T-helper 17 cell (primary cell): ENCODE measurements around the gene VPS35. TPM values are rescaled to one million over a fixed set of nuclear protein-coding genes. Genes with fewer than 3 reads are reported as not detected.
A peak's percentile ranks its signal among the peaks of the same experiment; 100 is the strongest.
"Not testable (repeated sequence)": the region's sequence is repeated elsewhere in the genome, so short reads cannot be mapped to it uniquely, and the experiment has no call there.

Experiments
- ATAC-seq: fragments of 150-1000 bp; cut with Tn5 transposase; 2 replicates; pipeline ENCODE4 v1.10.0; 2021; ENCODE audit warnings: mild to moderate bottlenecking, moderate library complexity
- DNase-seq, 3 donors: peaks; one replicate each; pipeline versions ENCODE4 v3.0.0 to v3.0.0-alpha.2; 2020 to 2021
- H3K9me3 ChIP-seq: one replicate; pipeline ENCODE4 v1.7.0; 2013; ENCODE audit warnings: low read length, mild to moderate bottlenecking; ENCODE audit not compliant: control insufficient read depth, poor library complexity, severe bottlenecking
- H3K27ac Mint-ChIP-seq: one replicate; pipeline ENCODE4 v1.8.0; 2022; ENCODE audit warnings: mild to moderate bottlenecking, moderate library complexity, mixed read lengths
- H3K27me3 Mint-ChIP-seq: one replicate; pipeline ENCODE4 v1.8.0; 2022; ENCODE audit warnings: mixed read lengths
- H3K36me3 Mint-ChIP-seq: one replicate; pipeline ENCODE4 v1.8.0; 2022; ENCODE audit warnings: low read depth, mixed read lengths
- H3K4me1 Mint-ChIP-seq: one replicate; pipeline ENCODE4 v1.8.0; 2022; ENCODE audit warnings: mild to moderate bottlenecking, mixed read lengths
- H3K4me3 Mint-ChIP-seq: one replicate; pipeline ENCODE4 v1.8.0; 2022; ENCODE audit warnings: mild to moderate bottlenecking, moderate library complexity, mixed read lengths
- total RNA-seq, 4 donors: library from RNA in 2 of 4; stranded (reverse) in 2 of 4; gene quantifications; one replicate each; pipeline ENCODE4 v1.2.3 and lab custom pipeline; 2022 to 2026

The VPS35 gene
- total RNA-seq, 2 donors from 2014 or later = 37.6 to 43.7 TPM

DNA sequence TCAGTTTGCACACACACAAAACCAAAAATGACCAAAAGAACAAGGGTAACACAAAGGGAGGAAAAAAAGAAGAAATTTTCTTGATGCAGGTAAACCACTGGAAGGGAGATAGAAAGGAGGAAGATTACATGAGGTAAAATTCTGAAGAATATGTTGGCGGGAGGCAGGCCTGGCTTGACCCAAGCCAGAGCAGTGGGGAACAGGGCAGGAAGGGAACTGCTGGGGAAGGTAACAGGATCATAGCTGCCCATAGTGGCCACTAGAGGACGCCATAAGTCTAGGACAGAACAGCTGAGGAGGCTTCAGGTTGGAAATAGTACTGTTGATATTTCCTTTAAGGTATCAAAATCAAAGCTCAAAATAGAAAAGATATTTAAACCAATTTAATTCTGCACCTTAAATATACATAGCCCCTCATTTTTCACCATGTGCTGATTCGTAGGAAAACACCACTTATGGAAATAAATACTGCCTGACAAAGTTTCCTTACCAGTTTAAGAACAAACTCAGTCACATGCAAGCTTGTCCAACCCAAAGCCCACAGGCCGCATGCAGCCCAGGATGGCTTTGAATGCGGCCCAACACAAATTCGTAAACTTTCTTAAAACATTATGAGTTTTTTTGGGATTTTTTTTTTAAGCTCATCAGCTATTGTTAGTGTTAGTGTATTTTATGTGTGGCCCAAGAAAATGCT lies 15.5 kb downstream of the VPS35 start:
- no peaks in the 10 kb centered on the region for H3K27me3 Mint-ChIP-seq
- peak in 2 of 3 donors; percentile 18 to 21 for DNase-seq
- no peaks in the 10 kb centered on the region for H3K9me3 ChIP-seq
- no peak overlapping the region for H3K4me3 Mint-ChIP-seq
- peak; percentile 93 for ATAC-seq
- peaks cover 3% of the 10 kb centered on the region for H3K4me1 Mint-ChIP-seq
- no peak overlapping the region for H3K27ac Mint-ChIP-seq
- peaks cover 2% of the 10 kb centered on the region for H3K36me3 Mint-ChIP-seq

DNA sequence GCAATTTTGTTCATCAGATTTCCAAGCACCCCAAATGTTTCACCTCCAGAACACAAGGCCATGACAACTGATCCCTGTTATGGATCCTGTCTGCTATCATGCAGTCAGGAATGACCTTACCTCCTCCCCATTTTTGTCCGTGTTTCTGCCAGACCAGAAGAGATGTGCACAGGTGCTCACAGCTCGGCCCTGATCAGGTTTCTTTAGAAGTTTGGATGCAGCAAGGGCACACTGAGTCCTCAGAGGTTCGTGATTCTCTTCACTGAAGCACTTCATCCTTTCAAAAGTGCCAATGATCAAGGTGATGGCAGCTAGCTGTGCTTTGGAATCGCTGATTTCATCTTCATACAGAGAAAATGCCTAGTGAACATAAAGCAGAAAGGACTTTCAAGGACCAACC lies 26.9 kb downstream of the VPS35 start:
- H3K9me3 ChIP-seq = no peaks in the 10 kb centered on the region
- H3K4me1 Mint-ChIP-seq = peaks cover 4% of the 10 kb centered on the region
- H3K36me3 Mint-ChIP-seq = peaks cover 5% of the 10 kb centered on the region
- no peak overlapping the region for H3K27ac Mint-ChIP-seq
- no peaks in the 10 kb centered on the region for H3K27me3 Mint-ChIP-seq
- no peak for ATAC-seq
- DNase-seq = no peak
- H3K4me3 Mint-ChIP-seq = no peak overlapping the region

GRCh38 chr16:46658925-46659324 lies 30.1 kb downstream of the VPS35 start:
- peaks cover 2% of the 10 kb centered on the region for H3K36me3 Mint-ChIP-seq
- peaks cover 4% of the 10 kb centered on the region for H3K4me1 Mint-ChIP-seq
- H3K27ac Mint-ChIP-seq = no peak overlapping the region
- DNase-seq = no peak
- H3K9me3 ChIP-seq = no peaks in the 10 kb centered on the region
- no peak overlapping the region for H3K4me3 Mint-ChIP-seq
- no peaks in the 10 kb centered on the region for H3K27me3 Mint-ChIP-seq
- ATAC-seq = peak; percentile 69

GRCh38 chr16:46651305-46651704 lies 37.7 kb downstream of the VPS35 start:
- no peak for ATAC-seq
- H3K27me3 Mint-ChIP-seq = no peaks in the 10 kb centered on the region
- no peak for DNase-seq
- H3K27ac Mint-ChIP-seq = no peak overlapping the region
- H3K36me3 Mint-ChIP-seq = no peaks in the 10 kb centered on the region
- H3K9me3 ChIP-seq = no peaks in the 10 kb centered on the region
- no peaks in the 10 kb centered on the region for H3K4me1 Mint-ChIP-seq
- H3K4me3 Mint-ChIP-seq = no peak overlapping the region

- no peaks in the 10 kb centered on the region for H3K27me3 Mint-ChIP-seq
- no peaks in the 10 kb centered on the region for H3K9me3 ChIP-seq
- no peaks in the 10 kb centered on the region for H3K36me3 Mint-ChIP-seq
- no peak for DNase-seq
- no peak overlapping the region for H3K4me3 Mint-ChIP-seq
- ATAC-seq = no peak
- H3K27ac Mint-ChIP-seq = no peak overlapping the region
- H3K4me1 Mint-ChIP-seq = no peaks in the 10 kb centered on the region
Observed at GRCh38 chr16:46650254-46650623, 38.7 kb downstream of the VPS35 start.

DNA sequence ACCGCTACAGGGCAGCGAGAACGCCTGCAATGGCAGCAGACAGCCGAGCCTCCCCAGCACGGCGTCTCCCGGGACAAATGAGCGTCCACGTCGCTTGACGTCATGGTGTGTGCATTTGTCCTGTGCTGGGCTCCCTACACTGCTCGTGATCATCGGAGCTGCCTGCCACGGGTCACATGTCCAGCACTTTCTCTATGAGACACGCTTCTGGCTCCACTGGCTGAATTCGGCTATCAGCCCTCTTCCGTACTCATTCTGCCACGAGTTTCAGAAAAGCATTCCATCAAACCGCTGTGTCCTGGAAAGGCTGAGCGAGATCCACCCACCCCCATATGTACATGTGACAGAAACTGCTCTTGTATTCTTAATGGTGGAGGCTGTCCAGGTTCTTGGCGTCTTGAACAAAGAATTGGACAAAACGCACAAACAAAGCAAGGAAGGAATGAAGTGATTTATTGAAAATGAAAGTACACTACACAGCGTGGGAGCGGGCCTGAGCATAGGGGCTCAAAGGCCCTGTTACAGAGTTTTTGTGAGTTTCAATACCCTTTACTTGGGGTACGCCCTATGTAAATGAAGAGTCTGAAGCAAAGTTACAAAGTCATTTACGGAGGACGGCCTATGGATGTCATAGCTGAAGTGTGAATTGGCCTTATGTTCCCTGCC lies 39.3 kb downstream of the VPS35 start:
- ATAC-seq (no peak), DNase-seq (no peak)
- Mint-ChIP-seq H3K27me3 (no peaks in the 10 kb centered on the region), H3K27ac (no peak overlapping the region), H3K4me1 (no peaks in the 10 kb centered on the region), H3K4me3 (no peak overlapping the region), H3K36me3 (no peaks in the 10 kb centered on the region)
- H3K9me3 ChIP-seq = no peaks in the 10 kb centered on the region

- Mint-ChIP-seq H3K4me1 (no peaks in the 10 kb centered on the region), H3K27me3 (no peaks in the 10 kb centered on the region), H3K36me3 (no peaks in the 10 kb centered on the region), H3K27ac (no peak overlapping the region), H3K4me3 (no peak overlapping the region)
- no peak for ATAC-seq
- DNase-seq = no peak
- H3K9me3 ChIP-seq = no peaks in the 10 kb centered on the region
Observed at GRCh38 chr16:46648656-46649055, 40.3 kb downstream of the VPS35 start.

DNA sequence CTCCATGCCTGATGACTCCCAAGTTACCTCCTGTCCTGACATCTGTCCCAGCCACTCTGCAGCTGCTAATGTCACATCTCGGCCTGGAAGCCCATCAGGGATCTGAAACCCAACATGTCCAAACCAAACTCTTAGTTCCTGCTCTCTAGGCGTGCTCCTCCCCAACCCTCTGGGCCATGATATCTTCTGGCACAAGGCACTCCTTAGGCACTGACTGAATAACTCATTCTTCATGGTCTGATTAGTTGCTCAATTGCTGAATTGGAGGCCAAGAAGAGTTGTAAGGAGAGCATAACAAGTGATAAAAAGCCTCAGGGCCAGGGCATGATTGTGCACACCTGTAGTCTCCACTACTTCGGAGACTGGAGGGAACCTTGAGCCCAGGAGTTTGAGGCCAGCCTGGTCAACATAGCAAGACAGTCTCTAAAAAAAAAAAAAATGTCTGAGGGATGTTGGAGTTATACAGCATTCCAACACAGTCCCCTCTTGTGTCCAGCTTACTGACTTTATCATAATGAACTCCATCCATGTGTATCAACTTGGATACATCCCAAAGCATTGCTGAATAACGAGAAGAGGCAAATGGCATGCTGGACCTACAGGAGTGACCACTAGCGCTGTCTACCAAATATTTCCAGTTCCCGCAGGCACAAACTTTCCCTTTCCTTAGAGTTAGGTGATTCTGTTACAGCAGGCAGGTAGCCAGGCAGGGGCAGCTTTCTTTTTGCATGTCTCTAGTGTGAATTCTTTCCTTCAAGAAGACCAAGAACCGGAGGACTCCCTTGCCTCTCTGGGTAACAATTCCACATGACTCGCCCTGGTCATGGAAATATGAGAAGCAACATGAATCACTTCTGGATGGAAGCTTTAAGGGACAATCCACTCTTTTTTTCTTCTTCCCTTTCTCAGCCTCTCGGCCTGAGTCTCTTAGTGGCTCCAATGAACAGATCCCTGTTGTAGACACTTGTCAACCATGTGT lies 49.7 kb downstream of the VPS35 start:
- Mint-ChIP-seq H3K27me3 (no peaks in the 10 kb centered on the region), H3K36me3 (peaks cover 3% of the 10 kb centered on the region), H3K4me1 (peaks cover 6% of the 10 kb centered on the region), H3K27ac (no peak overlapping the region), H3K4me3 (no peak overlapping the region)
- DNase-seq (no peak), ATAC-seq (no peak)
- no peaks in the 10 kb centered on the region for H3K9me3 ChIP-seq

GRCh38 chr16:46632778-46633733 lies 55.9 kb downstream of the VPS35 start:
- H3K4me1 Mint-ChIP-seq = peaks cover 6% of the 10 kb centered on the region
- no peaks in the 10 kb centered on the region for H3K36me3 Mint-ChIP-seq
- H3K4me3 Mint-ChIP-seq = no peak overlapping the region

DNA sequence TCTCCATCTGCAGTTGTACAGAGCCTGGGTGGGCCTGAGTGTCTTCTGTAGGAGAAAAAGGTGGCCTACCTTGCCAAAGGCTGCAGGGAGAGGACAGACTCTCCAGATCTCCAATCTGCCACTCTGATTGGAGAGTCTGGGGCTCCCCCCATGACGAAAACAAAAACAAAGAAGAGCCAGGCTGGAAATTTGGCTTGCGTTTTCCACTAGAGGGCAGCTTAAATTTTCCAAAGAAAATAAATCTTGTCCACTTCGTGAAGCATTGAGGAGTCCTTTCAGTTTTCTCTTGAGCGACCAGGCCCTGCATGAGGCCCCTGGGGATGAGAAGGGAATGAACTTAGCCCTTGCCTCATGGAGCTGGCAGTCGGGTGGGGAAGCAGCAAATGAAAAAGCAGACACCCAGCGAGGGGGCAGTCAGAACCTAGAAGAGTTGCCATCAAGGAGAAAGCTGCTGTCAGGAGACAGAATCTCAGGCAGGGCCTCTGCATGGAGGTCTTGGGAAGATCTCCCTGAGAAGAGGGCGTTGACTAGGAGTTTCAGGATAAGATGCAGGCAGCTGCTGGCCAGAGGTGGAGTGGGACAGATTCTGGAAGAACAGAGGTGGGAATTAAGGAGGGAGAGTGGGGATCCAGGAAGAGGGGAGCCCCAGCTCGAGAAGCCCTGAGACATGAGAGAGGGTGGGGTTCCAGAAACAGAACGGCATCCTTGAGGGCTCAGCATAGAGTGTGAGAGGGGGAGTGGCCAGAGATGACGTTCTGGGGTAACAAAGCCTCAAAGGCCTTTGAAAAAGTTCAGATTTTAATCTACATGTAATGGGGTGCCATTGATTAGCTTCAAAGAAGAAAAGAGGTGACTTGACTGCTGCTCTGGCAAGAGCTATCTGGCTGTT lies 59.4 kb downstream of the VPS35 start:
- no peak for DNase-seq
- ATAC-seq = no peak
- H3K36me3 Mint-ChIP-seq = no peaks in the 10 kb centered on the region
- peaks cover 1% of the 10 kb centered on the region for H3K4me1 Mint-ChIP-seq
- H3K4me3 Mint-ChIP-seq = no peak overlapping the region
- no peaks in the 10 kb centered on the region for H3K9me3 ChIP-seq
- H3K27ac Mint-ChIP-seq = no peak overlapping the region
- H3K27me3 Mint-ChIP-seq = no peaks in the 10 kb centered on the region

More at GRCh38 chr16:46632778-46633733, 55.9 kb downstream of the VPS35 start:
- ATAC-seq (no peak), DNase-seq (no peak)
- H3K27ac Mint-ChIP-seq = no peak overlapping the region
- H3K9me3 ChIP-seq = no peaks in the 10 kb centered on the region
- no peaks in the 10 kb centered on the region for H3K27me3 Mint-ChIP-seq

DNA sequence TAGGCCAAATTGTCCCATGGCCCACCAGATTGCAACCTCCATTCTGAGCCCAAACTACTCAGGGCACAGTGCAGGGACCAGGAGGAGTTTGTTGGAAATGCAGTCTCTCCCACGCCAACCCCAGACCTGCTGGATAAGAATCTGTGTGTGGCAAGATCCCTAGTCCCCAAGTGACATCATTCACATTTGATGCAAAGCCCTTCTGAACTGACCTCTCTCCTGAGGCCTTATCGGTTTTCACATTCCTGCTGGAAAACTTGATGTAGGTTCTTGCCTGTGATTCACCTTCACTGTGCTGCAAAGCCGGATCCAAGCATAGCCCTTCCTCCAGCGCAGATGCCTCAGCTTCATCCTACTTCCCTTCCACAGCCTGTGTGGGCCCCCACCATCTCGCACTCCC lies 61.2 kb downstream of the VPS35 start:
- Mint-ChIP-seq H3K36me3 (no peaks in the 10 kb centered on the region), H3K27me3 (no peaks in the 10 kb centered on the region), H3K27ac (no peak overlapping the region), H3K4me1 (no peaks in the 10 kb centered on the region), H3K4me3 (no peak overlapping the region)
- DNase-seq = no peak
- no peaks in the 10 kb centered on the region for H3K9me3 ChIP-seq
- ATAC-seq = no peak

- H3K27ac Mint-ChIP-seq, H3K27me3 Mint-ChIP-seq, H3K4me1 Mint-ChIP-seq: not testable (repeated sequence)
Observed at GRCh38 chr16:46626681-46627080, 62.3 kb downstream of the VPS35 start.

More at GRCh38 chr16:46626681-46627080, 62.3 kb downstream of the VPS35 start:
- not testable (repeated sequence) for H3K36me3 Mint-ChIP-seq, ATAC-seq, H3K9me3 ChIP-seq, H3K4me3 Mint-ChIP-seq, DNase-seq
